ENCODE results near the gene DBP.

DNA sequence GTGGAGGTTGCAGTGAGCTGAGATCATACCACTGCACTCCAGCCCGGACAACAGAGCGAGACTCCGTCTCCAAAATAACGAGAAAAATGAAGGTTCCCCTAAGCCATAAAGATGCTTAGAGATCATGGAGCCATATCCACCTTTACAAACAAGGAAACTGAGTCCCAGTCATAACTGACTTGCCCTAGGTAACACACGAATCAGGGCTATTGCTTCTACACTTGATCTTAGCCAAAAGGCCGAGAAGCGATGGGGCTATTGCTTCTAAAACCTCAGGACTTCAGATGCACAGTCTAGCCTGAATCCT lies 3.2 kb downstream of the DBP start:
- TF ChIP-seq POLR2A (IDR thresholded peaks at IDR 0.05) (no peak), EP300 (IDR thresholded peaks at IDR 0.05) (no peak)
- TF ChIP-seq, protein P1, sequence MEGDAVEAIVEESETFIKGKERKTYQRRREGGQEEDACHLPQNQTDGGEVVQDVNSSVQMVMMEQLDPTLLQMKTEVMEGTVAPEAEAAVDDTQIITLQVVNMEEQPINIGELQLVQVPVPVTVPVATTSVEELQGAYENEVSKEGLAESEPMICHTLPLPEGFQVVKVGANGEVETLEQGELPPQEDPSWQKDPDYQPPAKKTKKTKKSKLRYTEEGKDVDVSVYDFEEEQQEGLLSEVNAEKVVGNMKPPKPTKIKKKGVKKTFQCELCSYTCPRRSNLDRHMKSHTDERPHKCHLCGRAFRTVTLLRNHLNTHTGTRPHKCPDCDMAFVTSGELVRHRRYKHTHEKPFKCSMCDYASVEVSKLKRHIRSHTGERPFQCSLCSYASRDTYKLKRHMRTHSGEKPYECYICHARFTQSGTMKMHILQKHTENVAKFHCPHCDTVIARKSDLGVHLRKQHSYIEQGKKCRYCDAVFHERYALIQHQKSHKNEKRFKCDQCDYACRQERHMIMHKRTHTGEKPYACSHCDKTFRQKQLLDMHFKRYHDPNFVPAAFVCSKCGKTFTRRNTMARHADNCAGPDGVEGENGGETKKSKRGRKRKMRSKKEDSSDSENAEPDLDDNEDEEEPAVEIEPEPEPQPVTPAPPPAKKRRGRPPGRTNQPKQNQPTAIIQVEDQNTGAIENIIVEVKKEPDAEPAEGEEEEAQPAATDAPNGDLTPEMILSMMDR (IDR thresholded peaks at IDR 0.05): no peak
